ENCODE measurements around the gene SLC17A9.

The SLC17A9 gene

GRCh38 chr20:62952373-62952967 is at the start of gene SLC17A9:
TSS of gene SLC17A9 (plus strand) at chr20:62952709. CDS start at chr20:62952831, 122 bp downstream.
- H3K36me3 ChIP-seq (ENCODE audit: control insufficient read depth, insufficient read depth, low read length) = peaks cover 26% of the 10 kb centered on the region
- no peaks in the 10 kb centered on the region for H3K27me3 ChIP-seq (replicated peaks; ENCODE audit: control insufficient read depth, insufficient read depth, low read length)
- H3K4me3 ChIP-seq (replicated peaks; ENCODE audit: low read depth, low read length) = peak within 1 kb of the TSS; percentile 91
- peak; percentile 90 for DNase-seq (ENCODE audit: extremely low read depth, insufficient read length)
- no peak for TF ChIP-seq CTCF (IDR thresholded peaks at IDR 0.05; ENCODE audit: insufficient read depth, low read length, poor library complexity, severe bottlenecking)

GRCh38 chr20:62902926-62903615 is 49.4 kb upstream of the SLC17A9 start:
- no peak for TF ChIP-seq CTCF (IDR thresholded peaks at IDR 0.05; ENCODE audit: insufficient read depth, low read length, poor library complexity, severe bottlenecking)
- Histone ChIP-seq H3K27me3 (replicated peaks; ENCODE audit: control insufficient read depth, insufficient read depth, low read length) (no peaks in the 10 kb centered on the region), H3K36me3 (ENCODE audit: control insufficient read depth, insufficient read depth, low read length) (peaks cover 37% of the 10 kb centered on the region), H3K4me3 (replicated peaks; ENCODE audit: low read depth, low read length) (no peak overlapping the region)
- DNase-seq (ENCODE audit: extremely low read depth, insufficient read length) = no peak

- Histone ChIP-seq H3K4me3 (replicated peaks; ENCODE audit: low read depth, low read length) (no peak overlapping the region), H3K27me3 (replicated peaks; ENCODE audit: control insufficient read depth, insufficient read depth, low read length) (no peaks in the 10 kb centered on the region), H3K36me3 (ENCODE audit: control insufficient read depth, insufficient read depth, low read length) (peaks cover 54% of the 10 kb centered on the region)
- TF ChIP-seq CTCF (IDR thresholded peaks at IDR 0.05; ENCODE audit: insufficient read depth, low read length, poor library complexity, severe bottlenecking) = no peak
- no peak for DNase-seq (ENCODE audit: extremely low read depth, insufficient read length)
These were observed 46.9 kb upstream of the SLC17A9 start for GRCh38 chr20:62905536-62906117.

- TF ChIP-seq CTCF (IDR thresholded peaks at IDR 0.05; ENCODE audit: insufficient read depth, low read length, poor library complexity, severe bottlenecking) = no peak
- peaks cover 58% of the 10 kb centered on the region for H3K36me3 ChIP-seq (ENCODE audit: control insufficient read depth, insufficient read depth, low read length)
These were observed 46.3 kb upstream of the SLC17A9 start for GRCh38 chr20:62906209-62906608.

GRCh38 chr20:62906647-62907375 is 45.7 kb upstream of the SLC17A9 start:
- H3K36me3 ChIP-seq (ENCODE audit: control insufficient read depth, insufficient read depth, low read length) = peaks cover 61% of the 10 kb centered on the region
- no peak for DNase-seq (ENCODE audit: extremely low read depth, insufficient read length)
- no peaks in the 10 kb centered on the region for H3K27me3 ChIP-seq (replicated peaks; ENCODE audit: control insufficient read depth, insufficient read depth, low read length)
- H3K4me3 ChIP-seq (replicated peaks; ENCODE audit: low read depth, low read length) = no peak overlapping the region
- no peak for TF ChIP-seq CTCF (IDR thresholded peaks at IDR 0.05; ENCODE audit: insufficient read depth, low read length, poor library complexity, severe bottlenecking)

More at GRCh38 chr20:62906209-62906608, 46.3 kb upstream of the SLC17A9 start:
- no peak for DNase-seq (ENCODE audit: extremely low read depth, insufficient read length)
- no peak overlapping the region for H3K4me3 ChIP-seq (replicated peaks; ENCODE audit: low read depth, low read length)
- no peaks in the 10 kb centered on the region for H3K27me3 ChIP-seq (replicated peaks; ENCODE audit: control insufficient read depth, insufficient read depth, low read length)
